GM23338 (cell line): ENCODE data around the gene LAMC3. TPM values are rescaled to one million over a fixed set of nuclear protein-coding genes. Genes with fewer than 3 reads are reported as not detected.

Source experiments
- ATAC-seq: fragments of 200-7000 bp; cut with Tn5 transposase; 3 replicates; pipeline ENCODE4 v1.9.1; 2020
- DNase-seq: peaks from one replicate; pipeline ENCODE4 v3.0.0-alpha.2; 2015; ENCODE audit warnings: low spot score
- H2AFZ ChIP-seq: fragments of 200-600 bp; sonication (generic); 2 replicates; pipeline ENCODE4 v1.8.0; 2016; ENCODE audit warnings: antibody characterized with exemption, mild to moderate bottlenecking, moderate library complexity
- H3F3A ChIP-seq: fragments of 200-600 bp; sonication (generic); replicated peaks from 2 replicates; pipeline ENCODE4 v1.8.0; 2017; ENCODE audit warnings: antibody characterized with exemption, mixed run types, low read depth
- H3K27ac ChIP-seq: fragments of 200-600 bp; sonication (generic); 2 replicates; pipeline ENCODE4 v1.6.1; 2016; ENCODE audit warnings: low read depth
- H3K27me3 ChIP-seq: fragments of 200-600 bp; sonication (generic); 2 replicates; pipeline ENCODE4 v1.8.0; 2016; ENCODE audit warnings: mild to moderate bottlenecking, mixed run types, moderate library complexity; ENCODE audit not compliant: insufficient read depth
- H3K36me3 ChIP-seq: fragments of 200-600 bp; sonication (generic); 2 replicates; pipeline ENCODE4 v1.8.0; 2016; ENCODE audit warnings: mild to moderate bottlenecking; ENCODE audit not compliant: insufficient read depth
- H3K4me1 ChIP-seq: fragments of 200-600 bp; sonication (generic); 2 replicates; pipeline ENCODE4 v1.8.0; 2016; ENCODE audit warnings: mild to moderate bottlenecking, moderate library complexity; ENCODE audit not compliant: insufficient read depth
- H3K4me2 ChIP-seq: fragments of 200-600 bp; sonication (generic); 2 replicates; pipeline ENCODE4 v1.7.1; 2017; ENCODE audit warnings: mixed run types
- H3K4me3 ChIP-seq: fragments of 200-600 bp; sonication (generic); 2 replicates; pipeline ENCODE4 v1.6.1; 2016; ENCODE audit warnings: mixed run types
- H3K79me2 ChIP-seq: fragments of 200-600 bp; sonication (generic); replicated peaks from 2 replicates; pipeline ENCODE4 v1.8.0; 2017; ENCODE audit warnings: mild to moderate bottlenecking; ENCODE audit not compliant: insufficient read depth
- H3K9me2 ChIP-seq: fragments of 200-600 bp; sonication (generic); 2 replicates; pipeline ENCODE4 v1.8.0; 2017; ENCODE audit not compliant: insufficient read depth
- H4K20me1 ChIP-seq: fragments of 200-600 bp; sonication (generic); replicated peaks from 2 replicates; pipeline ENCODE4 v1.8.0; 2017; ENCODE audit warnings: mild to moderate bottlenecking; ENCODE audit not compliant: insufficient read depth
- H3K27ac Mint-ChIP-seq: 2 replicates; pipeline ENCODE4 v1.8.0; 2020; ENCODE audit warnings: inconsistent platforms, mild to moderate bottlenecking, moderate library complexity, mixed read lengths
- H3K27me3 Mint-ChIP-seq: 3 replicates; pipeline ENCODE4 v1.8.0; 2022; ENCODE audit warnings: low read depth, mild to moderate bottlenecking, moderate library complexity, mixed read lengths, inconsistent platforms; ENCODE audit not compliant: insufficient read depth, poor library complexity
- H3K36me3 Mint-ChIP-seq: 3 replicates; pipeline ENCODE4 v1.8.0; 2021; ENCODE audit warnings: low read depth, mild to moderate bottlenecking, inconsistent platforms, moderate library complexity, mixed read lengths
- H3K4me1 Mint-ChIP-seq: 3 replicates; pipeline ENCODE4 v1.8.0; 2020; ENCODE audit warnings: mild to moderate bottlenecking, inconsistent platforms, mixed read lengths
- H3K4me3 Mint-ChIP-seq: 3 replicates; pipeline ENCODE4 v1.8.0; 2021; ENCODE audit warnings: moderate library complexity, mild to moderate bottlenecking, inconsistent platforms, mixed read lengths
- H3K9me3 Mint-ChIP-seq: 3 replicates; pipeline ENCODE4 v1.8.0; 2020; ENCODE audit warnings: moderate library complexity, mild to moderate bottlenecking, inconsistent platforms, mixed read lengths
- CREB1 ChIP-seq: fragments of 250-450 bp; sonication (Bioruptor Pico); IDR thresholded peaks from 2 replicates; pipeline ENCODE4 v1.5.0; 2020; ENCODE audit warnings: low read depth, mild to moderate bottlenecking, moderate library complexity
- CTCF ChIP-seq, 2 experiments: fragments of 200-600 bp in 1 of 2; sonication (generic) in 1 of 2; conservative IDR thresholded peaks; 2 replicates each; pipeline versions ENCODE4 v1.5.1 to v1.6.1; 2016 to 2017; ENCODE audit warnings: antibody characterized with exemption in 2 of 2, low read depth in 2 of 2, mild to moderate bottlenecking in 2 of 2, moderate library complexity in 1 of 2
- ETS1 ChIP-seq: IDR thresholded peaks from 2 replicates; pipeline ENCODE4 v1.6.1; 2016; ENCODE audit warnings: antibody characterized with exemption
- EZH2 ChIP-seq: fragments of 200-600 bp; sonication (generic); IDR thresholded peaks from one replicate; pipeline ENCODE4 v1.8.0; 2017; ENCODE audit warnings: antibody characterized with exemption, mild to moderate bottlenecking, low read depth; ENCODE audit not compliant: unreplicated experiment
- EZH2phosphoT487 ChIP-seq: fragments of 200-600 bp; sonication (generic); IDR thresholded peaks from one replicate; pipeline ENCODE4 v1.8.1; 2018; ENCODE audit warnings: antibody characterized with exemption; ENCODE audit not compliant: unreplicated experiment
- JUNB ChIP-seq: IDR thresholded peaks from one replicate; pipeline ENCODE4 v1.6.1; 2016; ENCODE audit warnings: antibody characterized with exemption; ENCODE audit not compliant: unreplicated experiment
- POLR2AphosphoS5 ChIP-seq: IDR thresholded peaks from 2 replicates; pipeline ENCODE4 v1.6.1; 2016; ENCODE audit warnings: antibody characterized with exemption, low read depth
- REST ChIP-seq: IDR thresholded peaks from one replicate; pipeline ENCODE4 v1.6.1; 2018; ENCODE audit warnings: antibody characterized with exemption; ENCODE audit not compliant: unreplicated experiment
- ZNF331 ChIP-seq: fragments of 250-450 bp; sonication (Bioruptor Pico); IDR thresholded peaks from 2 replicates; pipeline ENCODE4 v1.5.0; 2020; ENCODE audit warnings: low read depth, mild to moderate bottlenecking, moderate library complexity
- polyA plus RNA-seq: library from polyadenylated mRNA; unstranded; fragments of >200 nt; fragmentation: Nextera tagmentation; extraction: Ambion mirVana; gene quantifications from 2 replicates; pipeline ENCODE4 v1.2.1, GENCODE V29; 2016
- total RNA-seq: library from RNA; depleted of rRNA; stranded (reverse); fragments of >200 nt; shearing (Covaris generic); gene quantifications from 2 replicates; pipeline ENCODE4 v1.2.3, GENCODE V29; 2014

Gene LAMC3
- total and polyA plus RNA-seq, 2 experiments from 2014 or later, result 9.0 to 27.4 TPM

- no peaks in the 10 kb centered on the region for H3K9me2 ChIP-seq
- Mint-ChIP-seq H3K27ac (peak overlapping the region; percentile 43; the same call in 1 of the 2 replicates), H3K9me3 (no peaks in the 10 kb centered on the region), H3K4me3 (no peak overlapping the region), H3K27me3 (peaks cover 6% of the 10 kb centered on the region), H3K36me3 (no peaks in the 10 kb centered on the region; the same call in 2 of the 3 replicates), H3K4me1 (peaks cover 9% of the 10 kb centered on the region; the same call in 2 of the 3 replicates)
- H3K4me1 ChIP-seq, result no peaks in the 10 kb centered on the region
- no peaks in the 10 kb centered on the region for H3K27me3 ChIP-seq
- H2AFZ ChIP-seq, result 0 out of 2 replicates have a peak overlapping the region, but pooled peaks have one; percentile 56
- H3K79me2 ChIP-seq, result no peaks in the 10 kb centered on the region
- no peaks in the 10 kb centered on the region for H4K20me1 ChIP-seq
- TF ChIP-seq ETS1 (no peak), JUNB (no peak), ZNF331 (no peak)
- ATAC-seq (peak; percentile 23; the same call in 2 of the 3 replicates), DNase-seq (no peak)
- no peaks in the 10 kb centered on the region for H3F3A ChIP-seq
- H3K4me3 ChIP-seq, result no peak overlapping the region
- no peaks in the 10 kb centered on the region for H3K36me3 ChIP-seq
- H3K27ac ChIP-seq, result no peak overlapping the region
- no peak overlapping the region for H3K4me2 ChIP-seq
Observed at GRCh38 chr9:130973686-130974281, 35.2 kb upstream of the LAMC3 start.

- Histone ChIP-seq H3K4me2 (no peak overlapping the region), H3K27ac (no peak overlapping the region), H4K20me1 (no peaks in the 10 kb centered on the region), H3K79me2 (no peaks in the 10 kb centered on the region), H3K36me3 (no peaks in the 10 kb centered on the region), H3K27me3 (no peaks in the 10 kb centered on the region), H3K4me3 (no peak overlapping the region), H3K9me2 (no peaks in the 10 kb centered on the region), H3K4me1 (no peaks in the 10 kb centered on the region), H2AFZ (no peak overlapping the region), H3F3A (no peaks in the 10 kb centered on the region)
- no peaks in the 10 kb centered on the region; the same call in 2 of the 3 replicates for H3K36me3 Mint-ChIP-seq
- peaks cover 9% of the 10 kb centered on the region; the same call in 2 of the 3 replicates for H3K4me1 Mint-ChIP-seq
- peaks cover 6% of the 10 kb centered on the region for H3K27me3 Mint-ChIP-seq
- ATAC-seq (no peak), DNase-seq (no peak)
- no peak overlapping the region for H3K4me3 Mint-ChIP-seq
- no peaks in the 10 kb centered on the region for H3K9me3 Mint-ChIP-seq
- H3K27ac Mint-ChIP-seq, result no peak overlapping the region
- TF ChIP-seq JUNB (no peak), EZH2phosphoT487 (no peak), CTCF (conservative IDR thresholded peaks at IDR 0.05; ENCODE audit: low read depth in 2 of 2) (no peak), POLR2AphosphoS5 (no peak), EZH2 (no peak), REST (no peak), CREB1 (CRISPR knock-in tag) (no peak)
Observed at GRCh38 chr9:130974697-130975096, 34.3 kb upstream of the LAMC3 start.
